ENCODE measurements around the gene NKAIN2. TPM values are rescaled to one million over a fixed set of nuclear protein-coding genes. Genes with fewer than 3 reads are reported as not detected.

NKAIN2 gene
- total RNA-seq, 1 donor from 2014 or later, result not detected

GRCh38 chr6:124436803-124437202 lies 633.1 kb downstream of the NKAIN2 start:
- no peak for DNase-seq
- Histone ChIP-seq H3K4me1 (no peaks in the 10 kb centered on the region), H3K9me3 (no peaks in the 10 kb centered on the region), H3K4me3 (no peak overlapping the region), H3K27ac (no peak overlapping the region), H3K27me3 (no peaks in the 10 kb centered on the region), H3K36me3 (no peaks in the 10 kb centered on the region)
- ATAC-seq, result no peak
- TF ChIP-seq CTCF (IDR thresholded peaks at IDR 0.05), result no peak
- intact Hi-C loops (cut with DNase I), result no loop called here

GRCh38 chr6:124438546-124439065 lies 634.9 kb downstream of the NKAIN2 start:
- intact Hi-C loops (cut with DNase I), result no loop called here
- no peaks in the 10 kb centered on the region for H3K27me3 ChIP-seq
- DNase-seq (no peak), ATAC-seq (no peak)
- H3K4me3 ChIP-seq, result no peak overlapping the region
- no peak overlapping the region for H3K27ac ChIP-seq
- H3K36me3 ChIP-seq, result no peaks in the 10 kb centered on the region
- no peaks in the 10 kb centered on the region for H3K9me3 ChIP-seq
- no peaks in the 10 kb centered on the region for H3K4me1 ChIP-seq
- no peak for TF ChIP-seq CTCF (IDR thresholded peaks at IDR 0.05)

GRCh38 chr6:124441450-124441849 lies 637.8 kb downstream of the NKAIN2 start:
- H3K4me3 ChIP-seq, result no peak overlapping the region
- no peaks in the 10 kb centered on the region for H3K27me3 ChIP-seq
- H3K27ac ChIP-seq, result no peak overlapping the region
- no peak for TF ChIP-seq CTCF (IDR thresholded peaks at IDR 0.05)
- no peaks in the 10 kb centered on the region for H3K36me3 ChIP-seq
- H3K4me1 ChIP-seq, result no peaks in the 10 kb centered on the region
- DNase-seq, result no peak
- ATAC-seq, result no peak
- H3K9me3 ChIP-seq, result no peaks in the 10 kb centered on the region
- intact Hi-C loops (cut with DNase I), result no loop called here

GRCh38 chr6:124443541-124443940 lies 639.9 kb downstream of the NKAIN2 start:
- no peaks in the 10 kb centered on the region for H3K9me3 ChIP-seq
- H3K36me3 ChIP-seq, result no peaks in the 10 kb centered on the region
- H3K4me3 ChIP-seq, result no peak overlapping the region
- no peak overlapping the region for H3K27ac ChIP-seq
- intact Hi-C loops (cut with DNase I), result no loop called here
- H3K4me1 ChIP-seq, result no peaks in the 10 kb centered on the region
- no peak for TF ChIP-seq CTCF (IDR thresholded peaks at IDR 0.05)
- ATAC-seq (no peak), DNase-seq (no peak)
- H3K27me3 ChIP-seq, result no peaks in the 10 kb centered on the region

GRCh38 chr6:124445581-124445980 lies 641.9 kb downstream of the NKAIN2 start:
- no peaks in the 10 kb centered on the region for H3K36me3 ChIP-seq
- no peak overlapping the region for H3K4me3 ChIP-seq
- no peaks in the 10 kb centered on the region for H3K27me3 ChIP-seq
- H3K27ac ChIP-seq, result no peak overlapping the region
- intact Hi-C loops (cut with DNase I), result no loop called here
- no peak for ATAC-seq
- H3K4me1 ChIP-seq, result no peaks in the 10 kb centered on the region
- DNase-seq, result no peak
- TF ChIP-seq CTCF (IDR thresholded peaks at IDR 0.05), result no peak
- no peaks in the 10 kb centered on the region for H3K9me3 ChIP-seq

- ATAC-seq (no peak), DNase-seq (no peak)
- H3K36me3 ChIP-seq, result no peaks in the 10 kb centered on the region
- no peak overlapping the region for H3K4me3 ChIP-seq
- H3K27ac ChIP-seq, result no peak overlapping the region
- no peaks in the 10 kb centered on the region for H3K27me3 ChIP-seq
- H3K9me3 ChIP-seq, result no peaks in the 10 kb centered on the region
- TF ChIP-seq CTCF (IDR thresholded peaks at IDR 0.05), result no peak
- intact Hi-C loops (cut with DNase I), result no loop called here
- H3K4me1 ChIP-seq, result no peaks in the 10 kb centered on the region
Measured at GRCh38 chr6:124446961-124447360, 643.3 kb downstream of the NKAIN2 start.
